ENCODE measurements around the gene PIGV.

The PIGV gene

DNA sequence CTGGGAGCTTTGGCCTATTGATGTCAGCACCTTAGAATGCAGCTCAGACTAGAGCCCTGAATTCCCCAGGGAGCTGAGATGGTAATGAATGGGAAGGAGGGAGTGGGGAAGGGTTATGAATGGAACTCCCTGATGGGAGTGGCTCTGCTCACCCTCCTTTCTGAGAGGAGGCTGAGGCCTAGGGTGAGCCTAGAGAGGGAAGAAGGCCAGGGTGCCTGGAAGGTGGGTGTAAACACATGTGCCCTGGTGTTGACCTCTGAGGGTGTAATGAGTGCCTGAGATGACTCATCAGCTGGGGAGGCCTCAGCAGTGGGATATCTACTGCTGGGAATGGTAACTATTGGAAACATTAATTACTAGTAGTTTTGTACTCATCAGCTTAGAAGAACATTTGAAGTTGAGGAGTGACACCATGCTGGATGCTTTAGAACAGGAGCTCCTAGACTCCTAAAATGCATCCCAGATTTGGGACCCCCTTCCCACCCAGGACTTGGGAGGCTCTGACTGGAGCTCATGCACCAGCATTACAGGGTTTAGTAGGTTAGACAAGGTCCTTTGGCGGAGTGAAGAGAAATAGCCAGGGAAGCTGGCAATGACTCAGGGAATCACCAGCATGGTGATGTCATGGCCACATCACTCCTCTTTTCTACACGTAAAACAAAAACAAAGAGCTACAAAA lies 16.0 kb upstream of the PIGV start:
- DNase-seq (ENCODE audit: low read depth) = peak; percentile 89

DNA sequence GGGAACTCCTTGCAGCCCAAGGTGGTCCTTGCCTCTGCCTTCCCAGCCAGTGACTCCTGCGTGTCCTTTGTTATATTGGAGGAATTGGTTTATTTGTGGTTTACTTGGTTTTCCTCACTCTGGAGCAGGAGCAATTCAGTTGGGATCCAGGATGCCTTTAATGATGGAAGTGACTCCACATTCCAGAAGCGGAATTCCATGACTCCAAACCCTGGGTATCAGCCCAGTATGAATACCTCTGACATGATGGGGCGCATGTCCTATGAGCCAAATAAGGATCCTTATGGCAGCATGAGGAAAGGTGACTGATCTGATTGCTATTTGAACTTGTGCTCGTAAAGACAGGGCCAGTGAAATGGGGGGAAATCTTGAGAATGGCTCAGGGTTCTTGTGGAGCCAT lies 15.1 kb upstream of the PIGV start:
- DNase-seq (ENCODE audit: low read depth) = peak; percentile 79

More for the DNA sequence above, 16.0 kb upstream of the PIGV start:
- H3K4me3 ChIP-seq (ENCODE audit: low read depth, low read length) = no peak overlapping the region

DNA sequence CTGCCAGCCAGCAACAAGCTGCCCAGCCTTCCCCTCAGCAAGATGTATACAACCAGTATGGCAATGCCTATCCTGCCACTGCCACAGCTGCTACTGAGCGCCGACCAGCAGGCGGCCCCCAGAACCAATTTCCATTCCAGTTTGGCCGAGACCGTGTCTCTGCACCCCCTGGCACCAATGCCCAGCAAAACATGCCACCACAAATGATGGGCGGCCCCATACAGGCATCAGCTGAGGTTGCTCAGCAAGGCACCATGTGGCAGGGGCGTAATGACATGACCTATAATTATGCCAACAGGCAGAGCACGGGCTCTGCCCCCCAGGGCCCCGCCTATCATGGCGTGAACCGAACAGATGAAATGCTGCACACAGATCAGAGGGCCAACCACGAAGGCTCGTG lies 13.3 kb upstream of the PIGV start:
- DNase-seq (ENCODE audit: low read depth) = no peak

More for the DNA sequence above, 15.1 kb upstream of the PIGV start:
- H3K4me3 ChIP-seq (ENCODE audit: low read depth, low read length) = no peak overlapping the region

DNA sequence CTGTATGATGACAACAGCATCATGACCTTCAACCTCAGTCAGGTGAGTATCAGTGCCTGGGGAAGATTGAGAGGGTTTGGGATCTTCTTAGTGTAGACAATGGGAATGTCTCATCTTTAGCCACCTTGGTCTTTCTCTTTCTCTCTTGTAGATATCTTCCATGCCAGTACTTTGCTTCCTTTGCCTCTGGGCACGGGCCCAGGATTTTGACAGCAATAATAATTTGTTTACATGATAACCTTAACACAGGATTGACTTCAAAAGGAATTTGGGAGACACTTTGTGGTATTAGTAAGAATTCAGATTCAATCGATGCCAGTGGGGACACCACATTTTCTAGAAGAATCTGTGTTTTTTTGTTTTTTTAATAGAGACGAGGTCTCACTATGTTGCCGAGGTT lies 12.1 kb upstream of the PIGV start:
- no peak for DNase-seq (ENCODE audit: low read depth)
- H3K4me3 ChIP-seq (ENCODE audit: low read depth, low read length) = no peak overlapping the region

More for the DNA sequence above, 13.3 kb upstream of the PIGV start:
- no peak overlapping the region for H3K4me3 ChIP-seq (ENCODE audit: low read depth, low read length)

DNA sequence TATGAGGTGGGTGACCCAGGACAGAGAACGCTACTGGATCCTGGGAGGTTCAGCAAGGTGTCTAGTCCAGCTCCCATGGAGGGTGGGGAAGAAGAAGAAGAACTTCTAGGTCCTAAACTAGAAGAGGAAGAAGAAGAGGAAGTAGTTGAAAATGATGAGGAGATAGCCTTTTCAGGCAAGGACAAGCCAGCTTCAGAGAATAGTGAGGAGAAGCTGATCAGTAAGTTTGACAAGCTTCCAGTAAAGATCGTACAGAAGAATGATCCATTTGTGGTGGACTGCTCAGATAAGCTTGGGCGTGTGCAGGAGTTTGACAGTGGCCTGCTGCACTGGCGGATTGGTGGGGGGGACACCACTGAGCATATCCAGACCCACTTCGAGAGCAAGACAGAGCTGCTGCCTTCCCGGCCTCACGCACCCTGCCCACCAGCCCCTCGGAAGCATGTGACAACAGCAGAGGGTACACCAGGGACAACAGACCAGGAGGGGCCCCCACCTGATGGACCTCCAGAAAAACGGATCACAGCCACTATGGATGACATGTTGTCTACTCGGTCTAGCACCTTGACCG lies 8.6 kb upstream of the PIGV start:
- no peak overlapping the region for H3K4me3 ChIP-seq (ENCODE audit: low read depth, low read length)
- DNase-seq (ENCODE audit: low read depth) = no peak

DNA sequence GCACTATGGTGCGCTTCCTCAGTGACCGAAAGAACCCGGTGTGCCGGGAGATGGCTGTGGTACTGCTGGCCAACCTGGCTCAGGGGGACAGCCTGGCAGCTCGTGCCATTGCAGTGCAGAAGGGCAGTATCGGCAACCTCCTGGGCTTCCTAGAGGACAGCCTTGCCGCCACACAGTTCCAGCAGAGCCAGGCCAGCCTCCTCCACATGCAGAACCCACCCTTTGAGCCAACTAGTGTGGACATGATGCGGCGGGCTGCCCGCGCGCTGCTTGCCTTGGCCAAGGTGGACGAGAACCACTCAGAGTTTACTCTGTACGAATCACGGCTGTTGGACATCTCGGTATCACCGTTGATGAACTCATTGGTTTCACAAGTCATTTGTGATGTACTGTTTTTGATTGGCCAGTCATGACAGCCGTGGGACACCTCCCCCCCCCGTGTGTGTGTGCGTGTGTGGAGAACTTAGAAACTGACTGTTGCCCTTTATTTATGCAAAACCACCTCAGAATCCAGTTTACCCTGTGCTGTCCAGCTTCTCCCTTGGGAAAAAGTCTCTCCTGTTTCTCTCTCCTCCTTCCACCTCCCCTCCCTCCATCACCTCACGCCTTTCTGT lies 7.3 kb upstream of the PIGV start:
- no peak overlapping the region for H3K4me3 ChIP-seq (ENCODE audit: low read depth, low read length)
- no peak for DNase-seq (ENCODE audit: low read depth)

DNA sequence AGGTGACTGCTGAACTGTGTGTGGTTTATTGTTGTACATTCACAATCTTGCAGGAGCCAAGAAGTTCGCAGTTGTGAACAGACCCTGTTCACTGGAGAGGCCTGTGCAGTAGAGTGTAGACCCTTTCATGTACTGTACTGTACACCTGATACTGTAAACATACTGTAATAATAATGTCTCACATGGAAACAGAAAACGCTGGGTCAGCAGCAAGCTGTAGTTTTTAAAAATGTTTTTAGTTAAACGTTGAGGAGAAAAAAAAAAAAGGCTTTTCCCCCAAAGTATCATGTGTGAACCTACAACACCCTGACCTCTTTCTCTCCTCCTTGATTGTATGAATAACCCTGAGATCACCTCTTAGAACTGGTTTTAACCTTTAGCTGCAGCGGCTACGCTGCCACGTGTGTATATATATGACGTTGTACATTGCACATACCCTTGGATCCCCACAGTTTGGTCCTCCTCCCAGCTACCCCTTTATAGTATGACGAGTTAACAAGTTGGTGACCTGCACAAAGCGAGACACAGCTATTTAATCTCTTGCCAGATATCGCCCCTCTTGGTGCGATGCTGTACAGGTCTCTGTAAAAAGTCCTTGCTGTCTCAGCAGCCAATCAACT lies 6.4 kb upstream of the PIGV start:
- no peak overlapping the region for H3K4me3 ChIP-seq (ENCODE audit: low read depth, low read length)
- DNase-seq (ENCODE audit: low read depth) = no peak

DNA sequence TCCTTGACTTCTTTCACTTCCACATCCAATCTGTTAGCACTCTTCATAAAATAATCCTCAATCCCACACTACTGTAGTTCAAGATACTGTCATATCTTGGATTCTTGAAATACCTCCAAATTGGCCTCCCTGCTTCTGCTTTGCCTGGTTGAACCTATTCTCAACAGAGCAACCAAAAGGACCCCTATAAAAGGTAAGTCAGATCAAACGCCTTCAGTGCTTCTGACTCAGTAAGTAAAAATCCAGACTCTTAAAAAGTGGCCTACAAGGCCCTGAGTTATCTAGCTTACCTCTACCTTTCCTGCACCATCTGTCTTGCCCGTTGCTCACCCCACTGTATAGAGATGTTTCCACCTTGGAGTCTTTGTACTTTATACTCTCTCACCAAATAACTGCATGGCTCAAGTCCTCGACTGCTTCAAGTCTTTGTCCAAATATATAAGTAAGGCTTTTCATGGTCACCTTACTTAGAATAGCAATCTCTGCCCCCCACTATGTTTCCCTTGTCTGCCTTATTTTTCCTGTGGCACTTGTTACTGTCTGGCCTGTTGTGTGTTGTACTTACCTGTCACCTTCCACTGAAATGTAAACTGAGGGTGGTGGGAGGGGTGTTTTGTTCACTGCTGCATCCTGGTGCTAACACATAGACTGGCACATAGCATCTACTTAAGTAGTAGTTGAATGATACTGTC lies 5.1 kb upstream of the PIGV start:
- no peak for DNase-seq (ENCODE audit: low read depth)
- no peak overlapping the region for H3K4me3 ChIP-seq (ENCODE audit: low read depth, low read length)

DNA sequence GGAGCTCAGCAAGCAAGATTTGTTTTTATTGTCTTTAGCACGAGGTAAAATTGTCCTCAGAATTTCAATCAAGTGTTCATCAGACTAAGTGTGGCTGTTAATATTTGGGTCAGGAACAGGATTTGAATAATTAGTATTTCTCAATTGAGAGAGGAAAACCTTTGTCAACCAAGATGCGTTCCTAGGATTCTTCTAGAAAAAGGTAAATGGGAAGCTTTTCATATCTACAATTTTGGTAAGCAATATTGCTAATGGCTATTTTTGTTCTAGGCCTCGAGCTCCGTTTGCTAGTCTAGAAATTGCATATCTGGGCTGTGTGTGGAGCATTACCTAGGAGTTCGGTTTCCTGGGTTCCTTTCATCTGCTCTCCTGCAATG lies 4.1 kb upstream of the PIGV start:
- DNase-seq (ENCODE audit: low read depth) = no peak
- no peak overlapping the region for H3K4me3 ChIP-seq (ENCODE audit: low read depth, low read length)

DNA sequence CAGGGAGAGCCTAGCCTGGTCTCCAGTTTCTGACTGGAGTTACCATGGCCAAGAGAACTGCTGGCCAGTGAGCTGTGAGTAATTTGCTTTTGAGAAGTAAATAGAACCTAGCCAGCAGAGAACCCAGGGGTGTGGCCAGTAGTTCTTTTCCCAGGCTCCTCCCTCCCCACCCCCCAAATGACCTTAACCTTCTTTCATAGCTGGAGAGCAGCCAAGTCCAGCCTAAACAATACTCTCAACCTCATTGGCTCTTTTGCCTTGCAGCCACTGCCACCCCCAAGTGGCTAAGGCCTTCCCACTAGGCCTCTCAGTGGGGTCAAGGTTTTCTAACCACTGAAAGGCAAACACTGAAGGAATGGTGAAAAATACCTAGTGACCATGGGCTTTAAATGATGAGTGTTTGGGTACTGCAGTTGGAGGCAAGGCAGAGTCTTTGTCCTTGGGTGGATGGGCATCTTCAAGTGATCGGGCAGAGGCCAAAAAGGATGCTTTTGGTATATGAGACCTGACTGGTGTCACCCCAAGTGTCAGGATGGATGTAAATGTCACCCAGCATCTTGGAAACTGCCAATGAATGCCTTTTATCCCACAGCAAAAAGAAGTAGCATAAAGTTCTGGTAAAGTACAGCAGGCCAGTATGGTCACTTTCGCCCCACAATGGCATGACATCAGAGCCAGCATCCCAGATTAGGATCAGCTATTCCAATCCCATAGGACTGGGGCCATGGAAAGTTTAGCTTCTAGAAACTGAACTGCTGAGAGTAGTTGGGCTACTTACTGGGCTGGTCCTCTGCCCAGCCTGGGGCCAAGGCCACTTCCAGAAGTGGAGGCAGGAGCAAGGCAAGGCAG lies 3.5 kb upstream of the PIGV start:
- H3K4me3 ChIP-seq (ENCODE audit: low read depth, low read length) = no peak overlapping the region

DNA sequence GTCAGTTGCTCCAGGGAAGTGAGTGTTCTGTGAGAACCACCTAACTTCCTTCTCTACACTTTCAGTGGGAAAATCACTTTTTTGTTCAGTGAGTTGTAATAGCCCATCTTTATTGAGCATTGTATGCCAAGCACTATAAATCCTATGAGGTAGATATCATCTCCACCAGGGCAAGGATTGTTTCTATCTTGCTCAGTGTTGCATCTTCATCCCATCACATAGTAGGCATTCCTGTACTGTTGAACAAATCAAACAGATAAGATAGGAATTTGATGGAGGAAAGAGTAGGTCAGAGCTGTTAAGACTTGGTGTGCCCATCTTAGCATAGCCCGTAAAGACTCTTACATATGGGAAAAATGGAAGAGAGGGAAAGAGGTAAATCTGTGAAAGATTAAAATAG lies 2.9 kb upstream of the PIGV start:
- DNase-seq (ENCODE audit: low read depth) = no peak
- H3K4me3 ChIP-seq (ENCODE audit: low read depth, low read length) = no peak overlapping the region

More for the DNA sequence above, 3.5 kb upstream of the PIGV start:
- peak; percentile 83 for DNase-seq (ENCODE audit: low read depth)

DNA sequence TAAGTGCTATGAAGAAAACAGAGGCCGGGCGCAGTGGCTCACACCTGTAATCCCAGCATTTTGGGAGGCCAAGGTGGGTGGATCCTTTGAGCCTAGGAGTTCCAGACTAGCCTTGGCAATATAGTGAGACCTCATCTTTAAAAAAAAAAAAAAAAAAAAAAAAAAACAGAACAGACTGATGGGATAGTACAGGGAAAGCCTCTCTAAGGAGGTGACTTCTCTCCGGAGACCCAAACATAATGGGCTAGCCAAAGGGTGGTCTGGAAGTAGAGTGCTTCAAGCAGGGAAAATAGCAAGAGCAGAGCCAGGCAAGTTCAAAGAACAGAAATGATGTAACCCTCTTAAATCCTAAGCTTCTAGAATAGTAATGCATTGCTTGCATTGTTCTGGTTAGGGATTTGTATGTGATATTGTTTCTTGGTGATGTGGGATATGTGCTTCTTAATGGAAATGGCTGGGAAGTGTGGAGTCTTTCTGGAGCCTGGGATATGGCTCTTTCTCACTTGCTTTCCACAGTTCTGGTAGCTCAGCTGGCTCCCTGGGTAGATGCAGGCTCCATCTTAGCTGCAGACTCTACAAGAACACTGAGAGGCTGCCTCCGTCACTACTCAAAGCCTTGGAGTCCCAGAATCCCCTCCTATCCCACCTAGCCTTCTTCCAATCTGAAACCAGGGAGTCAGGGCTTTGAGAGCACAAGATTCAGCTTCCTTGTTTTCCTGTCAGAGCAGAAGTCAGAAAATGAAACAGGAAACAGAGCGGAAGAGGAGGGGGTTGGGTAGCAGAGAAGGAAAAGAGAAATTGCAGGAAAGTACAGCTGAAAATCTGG lies 1.9 kb upstream of the PIGV start:
- DNase-seq (ENCODE audit: low read depth) = no peak
- no peak overlapping the region for H3K4me3 ChIP-seq (ENCODE audit: low read depth, low read length)

DNA sequence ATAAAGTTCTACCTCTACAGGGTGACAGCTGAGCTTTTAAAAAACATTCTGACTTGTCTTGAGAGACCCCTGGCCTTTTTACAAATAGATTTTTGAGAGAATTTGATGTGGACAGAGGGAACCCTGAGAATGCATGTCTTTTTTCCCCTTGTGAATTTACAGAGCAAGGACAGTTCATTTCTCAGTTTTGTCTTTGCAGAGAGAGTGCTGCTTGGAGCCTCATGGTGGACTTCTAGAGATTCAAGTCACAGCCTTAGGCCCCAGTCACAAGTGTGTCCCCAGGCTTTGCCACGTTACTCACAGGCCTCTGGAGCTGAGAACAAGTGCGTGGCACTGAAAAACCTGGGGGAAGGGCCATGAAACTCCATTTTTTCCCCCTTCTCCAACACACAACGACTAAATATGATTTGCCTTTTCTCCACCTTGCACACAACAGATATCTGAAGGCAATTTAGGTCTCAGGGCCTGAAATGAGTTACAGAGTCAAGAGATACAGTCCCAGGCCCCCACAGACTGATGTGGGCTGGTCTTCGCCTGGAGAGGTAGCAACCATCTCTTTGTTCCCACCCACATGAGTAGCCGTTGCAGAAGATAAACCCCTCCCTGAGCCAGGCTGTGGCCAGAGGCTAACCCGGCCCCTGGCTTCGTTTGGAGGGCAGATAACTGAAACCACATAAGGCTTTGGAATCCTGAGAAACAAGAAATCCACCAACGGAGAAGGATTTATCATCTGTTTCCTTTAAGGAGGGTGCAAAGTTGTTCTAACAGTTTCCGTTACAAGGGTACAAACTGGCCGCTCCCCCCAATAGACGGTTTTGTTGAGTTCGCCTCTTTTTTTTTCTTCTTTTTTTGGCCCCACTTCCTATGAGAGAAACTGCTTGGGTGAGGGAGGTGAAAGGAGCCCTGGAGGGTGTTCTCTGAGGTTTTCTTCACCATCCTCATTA lies 1.0 kb upstream of the PIGV start:
- peak overlapping the region; percentile 62 for H3K4me3 ChIP-seq (ENCODE audit: low read depth, low read length)
- DNase-seq (ENCODE audit: low read depth) = peak; percentile 44

DNA sequence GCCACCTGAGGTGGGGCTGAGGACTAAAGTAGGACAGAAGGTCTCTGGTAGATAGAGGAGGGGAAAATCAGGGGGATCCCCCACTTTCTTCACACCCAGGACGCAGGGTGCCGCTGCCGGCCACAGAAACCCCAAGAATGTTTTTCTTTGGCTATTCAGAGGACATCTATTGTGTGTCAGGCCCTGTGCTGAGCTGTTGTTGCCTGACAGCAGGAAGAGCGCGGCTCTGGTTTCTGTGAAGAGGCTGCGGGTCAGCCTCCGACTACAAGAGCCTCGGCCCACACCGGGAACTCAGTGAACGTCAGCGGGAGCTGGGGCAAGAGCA lies 407 bp upstream of the PIGV start:
- DNase-seq (ENCODE audit: low read depth) = no peak

DNA sequence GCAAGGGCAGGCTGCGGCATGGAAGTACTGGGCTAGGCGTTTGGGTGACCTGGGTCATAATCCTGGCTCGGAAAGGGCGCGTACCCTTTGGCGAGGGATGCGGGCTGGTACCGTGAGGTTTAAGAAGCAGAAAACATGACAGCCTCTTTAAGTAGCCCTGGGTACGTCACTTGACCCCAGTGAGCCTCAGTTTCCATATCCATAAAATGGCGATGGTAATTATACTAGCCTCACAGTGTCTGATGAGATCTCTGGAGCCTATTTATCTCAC lies 700 bp downstream of the PIGV start:
- no peak for DNase-seq (ENCODE audit: low read depth)
- H3K4me3 ChIP-seq (ENCODE audit: low read depth, low read length) = peak overlapping the region; percentile 62

More for the DNA sequence above, 407 bp upstream of the PIGV start:
- H3K4me3 ChIP-seq (ENCODE audit: low read depth, low read length) = peak overlapping the region; percentile 62

DNA sequence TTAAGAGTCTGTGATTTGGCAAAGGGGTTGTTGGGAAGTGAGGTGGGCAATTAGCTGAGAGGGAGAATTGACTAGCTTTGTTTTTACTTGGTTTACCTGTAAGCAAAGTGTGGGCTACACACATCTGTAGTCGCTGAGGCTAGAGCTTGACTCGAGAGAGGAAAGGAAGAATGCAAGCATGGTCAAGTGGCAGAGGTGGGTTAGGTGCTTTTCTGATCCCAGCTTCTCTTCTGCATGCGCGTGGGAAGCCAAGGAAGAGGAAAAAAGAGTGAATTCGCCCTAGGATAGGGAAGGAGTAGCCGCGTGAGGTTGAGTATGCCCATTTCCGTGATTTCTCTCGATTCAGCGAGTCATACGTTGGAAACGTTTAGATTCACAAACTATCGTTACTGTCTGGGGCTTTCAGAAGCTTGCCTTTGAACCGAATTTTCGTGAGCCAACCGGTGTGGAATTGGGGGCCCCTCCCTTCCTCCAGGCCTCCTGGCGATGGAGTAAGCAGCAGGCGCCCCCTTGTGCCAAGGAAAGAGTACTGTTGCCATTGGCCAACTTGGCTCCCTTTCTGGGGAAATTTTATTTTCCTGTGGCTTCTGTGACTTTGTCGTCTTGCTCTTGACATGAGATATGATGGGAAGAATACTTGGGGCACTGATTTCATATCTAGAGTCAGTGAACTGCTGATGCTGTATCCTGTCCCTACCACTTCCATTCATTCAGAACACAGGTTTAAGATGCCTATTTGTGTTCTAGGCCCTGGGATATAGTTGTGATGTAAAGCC lies 1.3 kb downstream of the PIGV start:
- peak; percentile 39 for DNase-seq (ENCODE audit: low read depth)
- H3K4me3 ChIP-seq (ENCODE audit: low read depth, low read length) = peak overlapping the region; percentile 62

DNA sequence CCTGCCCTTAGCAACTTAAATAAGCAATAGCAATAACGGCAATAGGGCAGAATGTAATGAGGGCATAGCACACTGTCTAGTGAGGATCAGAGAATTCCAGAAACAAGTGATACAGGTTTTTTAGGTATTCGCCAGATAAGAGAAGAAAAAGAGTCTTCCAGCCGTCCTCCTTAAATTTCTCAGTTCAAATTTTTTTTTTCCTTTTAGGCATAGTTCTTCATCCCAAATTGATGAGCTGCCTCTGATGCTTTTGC lies 1.8 kb downstream of the PIGV start:
- H3K4me3 ChIP-seq (ENCODE audit: low read depth, low read length) = no peak overlapping the region
- DNase-seq (ENCODE audit: low read depth) = no peak

All from skeletal muscle cell (primary cell).